Daoy (cell line): ENCODE results near the gene MCF2L. TPM values are rescaled to one million over a fixed set of nuclear protein-coding genes. Genes with fewer than 3 reads are reported as not detected.

ENCODE experiments used
- DNase-seq: peaks from one replicate; pipeline ENCODE4 v3.0.0-alpha.2; 2015; ENCODE audit warnings: low read depth
- total RNA-seq: library from RNA; depleted of rRNA; stranded (reverse); fragments of >200 nt; shearing (Covaris generic); gene quantifications from 2 replicates; pipeline ENCODE4 v1.2.3, GENCODE V29; 2014

The MCF2L gene
- total RNA-seq, 1 experiment from 2014 or later = 11.3 TPM

- no peak for DNase-seq
Measured at GRCh38 chr13:112962911-112963625, 5.9 kb upstream of the MCF2L start.

- no peak for DNase-seq
Measured at GRCh38 chr13:112963641-112964040, 5.4 kb upstream of the MCF2L start.

GRCh38 chr13:112964971-112965492, 4.0 kb upstream of the MCF2L start:
- no peak for DNase-seq

- no peak for DNase-seq
Measured at GRCh38 chr13:112965573-112966115, 3.4 kb upstream of the MCF2L start.

GRCh38 chr13:112966776-112967175, 2.2 kb upstream of the MCF2L start:
- DNase-seq = no peak

GRCh38 chr13:112967686-112968379, 1.2 kb upstream of the MCF2L start:
- DNase-seq = no peak

- DNase-seq = peak; percentile 32
Measured at GRCh38 chr13:112968380-112968909, 569 bp upstream of the MCF2L start.

- DNase-seq = no peak
Measured at GRCh38 chr13:112969692-112970338, 801 bp downstream of the MCF2L start.

GRCh38 chr13:112970552-112971287, 1.7 kb downstream of the MCF2L start:
- no peak for DNase-seq

GRCh38 chr13:112971288-112971643, 2.3 kb downstream of the MCF2L start:
- DNase-seq = no peak

- DNase-seq = no peak
Measured at GRCh38 chr13:112972258-112972657, 3.2 kb downstream of the MCF2L start.

- no peak for DNase-seq
Measured at GRCh38 chr13:112972867-112973576, 4.0 kb downstream of the MCF2L start.

- no peak for DNase-seq
Measured at GRCh38 chr13:112973577-112973951, 4.5 kb downstream of the MCF2L start.

GRCh38 chr13:112974125-112974524, 5.1 kb downstream of the MCF2L start:
- no peak for DNase-seq

- no peak for DNase-seq
Measured at GRCh38 chr13:112974671-112975070, 5.7 kb downstream of the MCF2L start.

- no peak for DNase-seq
Measured at GRCh38 chr13:112975401-112975939, 6.5 kb downstream of the MCF2L start.

GRCh38 chr13:112976526-112976925, 7.5 kb downstream of the MCF2L start:
- no peak for DNase-seq

- DNase-seq = no peak
Measured at GRCh38 chr13:112977091-112977490, 8.1 kb downstream of the MCF2L start.

GRCh38 chr13:112977525-112977924, 8.5 kb downstream of the MCF2L start:
- DNase-seq = no peak

GRCh38 chr13:112978561-112979405, 9.8 kb downstream of the MCF2L start:
- DNase-seq = no peak
